CD8-positive, alpha-beta memory T cell (primary cell): ENCODE results near the gene NTF3. TPM values are rescaled to one million over a fixed set of nuclear protein-coding genes. Genes with fewer than 3 reads are reported as not detected.

Experiments used
- CTCF ChIA-PET: fragments of 350-600 bp; sonication (Branson Sonifier 250); formaldehyde crosslinking; loops from one replicate; lab custom pipeline; 2021; ENCODE audit warnings: antibody characterized with exemption; lab: Charles Lee
- POLR2A ChIA-PET: fragments of 350-600 bp; sonication (Branson Sonifier 250); formaldehyde crosslinking; loops from one replicate; lab custom pipeline; 2021; ENCODE audit warnings: antibody characterized with exemption; lab: Charles Lee
- DNase-seq, 5 donors: peaks; one replicate each; pipeline versions ENCODE4 v3.0.0 to v3.0.0-alpha.2; 2020 to 2022; ENCODE audit warnings: mixed read lengths in 1 of 5
- H3K27ac ChIP-seq: one replicate; pipeline ENCODE4 v1.7.0; 2013; ENCODE audit warnings: low read depth, mild to moderate bottlenecking, low read length, moderate library complexity
- H3K27me3 ChIP-seq: 2 replicates; pipeline ENCODE4 v1.7.0; 2013; ENCODE audit warnings: low read length, mild to moderate bottlenecking; ENCODE audit not compliant: insufficient read depth, poor library complexity, severe bottlenecking
- H3K36me3 ChIP-seq: 2 replicates; pipeline ENCODE4 v1.7.0; 2013; ENCODE audit warnings: mild to moderate bottlenecking, low read length, moderate library complexity; ENCODE audit not compliant: insufficient read depth
- H3K4me1 ChIP-seq: 2 replicates; pipeline ENCODE4 v1.7.0; 2013; ENCODE audit warnings: mild to moderate bottlenecking, low read length, moderate library complexity; ENCODE audit not compliant: insufficient read depth
- H3K4me3 ChIP-seq: 2 replicates; pipeline ENCODE4 v1.7.0; 2013; ENCODE audit warnings: mild to moderate bottlenecking, low read length
- H3K9me3 ChIP-seq: 2 replicates; pipeline ENCODE4 v1.7.0; 2013; ENCODE audit warnings: mild to moderate bottlenecking, low read length
- H3K27ac Mint-ChIP-seq, 8 donors: one replicate each; pipeline ENCODE4 v1.8.0; 2020 to 2021; ENCODE audit warnings: mixed read lengths in 8 of 8, mild to moderate bottlenecking in 6 of 8, inconsistent platforms in 3 of 8, moderate library complexity in 3 of 8
- H3K27me3 Mint-ChIP-seq, 2 donors: one replicate each; pipeline ENCODE4 v1.8.0; 2020 to 2021; ENCODE audit warnings: mixed read lengths in 2 of 2, mild to moderate bottlenecking in 1 of 2, moderate library complexity in 1 of 2
- H3K36me3 Mint-ChIP-seq, 3 donors: one replicate each; pipeline ENCODE4 v1.8.0; 2020 to 2021; ENCODE audit warnings: mixed read lengths in 3 of 3, inconsistent platforms in 1 of 3, mild to moderate bottlenecking in 1 of 3
- H3K4me1 Mint-ChIP-seq, 3 donors: one replicate each; pipeline ENCODE4 v1.8.0; 2020 to 2021; ENCODE audit warnings: mixed read lengths in 3 of 3, inconsistent platforms in 1 of 3, mild to moderate bottlenecking in 1 of 3
- H3K4me3 Mint-ChIP-seq, 7 donors: one replicate each; pipeline ENCODE4 v1.8.0; 2020 to 2021; ENCODE audit warnings: mixed read lengths in 7 of 7, mild to moderate bottlenecking in 6 of 7, moderate library complexity in 4 of 7, inconsistent platforms in 2 of 7
- H3K9me3 Mint-ChIP-seq, 5 donors: one replicate each; pipeline ENCODE4 v1.8.0; 2020 to 2022; ENCODE audit warnings: mixed read lengths in 5 of 5, mild to moderate bottlenecking in 3 of 5, moderate library complexity in 2 of 5, inconsistent platforms in 1 of 5
- polyA plus RNA-seq: library from polyadenylated mRNA; unstranded; fragments of 300-500 nt; fragmentation: Illumina TruSeq; gene quantifications from one replicate; pipeline ENCODE4 v1.2.3, GENCODE V29; 2021
- total RNA-seq, 2 experiments: library from RNA; stranded (reverse); gene quantifications; one replicate each; pipeline ENCODE4 v1.2.3, GENCODE V29; 2021

NTF3 gene
- total RNA-seq (not detected), polyA plus RNA-seq (not detected)

- no peaks in the 10 kb centered on the region for H3K4me1 ChIP-seq
- peaks cover 0 to 12% (median 6%) of the 10 kb centered on the region in 3 donors for H3K4me1 Mint-ChIP-seq
- H3K27me3 ChIP-seq: peaks cover 9% of the 10 kb centered on the region
- H3K27ac ChIP-seq: no peak within 1 kb of the TSS
- no peaks in the 10 kb centered on the region for H3K36me3 ChIP-seq
- POLR2A ChIA-PET: no interaction called here
- peak within 1 kb of the TSS in 2 of 7 donors; percentile 39 to 48 for H3K4me3 Mint-ChIP-seq
- H3K9me3 Mint-ChIP-seq: peaks cover 0 to 4% (median 0%) of the 10 kb centered on the region in 5 donors
- DNase-seq: no peak
- H3K36me3 Mint-ChIP-seq: no peaks in the 10 kb centered on the region
- peak within 1 kb of the TSS in 1 of 8 donors; percentile 72 for H3K27ac Mint-ChIP-seq
- CTCF ChIA-PET: no interaction called here
- no peaks in the 10 kb centered on the region for H3K9me3 ChIP-seq
- no peak within 1 kb of the TSS for H3K4me3 ChIP-seq
- peaks cover 39 to 41% of the 10 kb centered on the region in 2 donors for H3K27me3 Mint-ChIP-seq
Measured at GRCh38 chr12:5432011-5432400, at the start of gene NTF3. TSS of gene NTF3 (plus strand) at chr12:5432108. CDS start at chr12:5432325, 217 bp downstream.

GRCh38 chr12:5384015-5384414 lies 47.9 kb upstream of the NTF3 start:
- CTCF ChIA-PET: no interaction called here

GRCh38 chr12:5388581-5389535 lies 43.0 kb upstream of the NTF3 start:
- CTCF ChIA-PET: no interaction called here
- POLR2A ChIA-PET: no interaction called here
- Mint-ChIP-seq H3K4me3 (no peak overlapping the region), H3K27me3 (peaks cover 3% of the 10 kb centered on the region in 2 donors), H3K36me3 (no peaks in the 10 kb centered on the region), H3K9me3 (peaks cover 0 to 2% (median 0%) of the 10 kb centered on the region in 5 donors), H3K27ac (no peak overlapping the region), H3K4me1 (no peaks in the 10 kb centered on the region)
- Histone ChIP-seq H3K36me3 (no peaks in the 10 kb centered on the region), H3K9me3 (no peaks in the 10 kb centered on the region), H3K27ac (no peak overlapping the region), H3K4me3 (no peak overlapping the region), H3K27me3 (no peaks in the 10 kb centered on the region), H3K4me1 (no peaks in the 10 kb centered on the region)
- DNase-seq: no peak

More at GRCh38 chr12:5384015-5384414, 47.9 kb upstream of the NTF3 start:
- H3K36me3 ChIP-seq: no peaks in the 10 kb centered on the region
- H3K27ac Mint-ChIP-seq: no peak overlapping the region
- no peak overlapping the region for H3K4me3 Mint-ChIP-seq
- no peak for DNase-seq
- no peaks in the 10 kb centered on the region for H3K4me1 Mint-ChIP-seq
- H3K4me3 ChIP-seq: no peak overlapping the region
- H3K27me3 ChIP-seq: no peaks in the 10 kb centered on the region
- H3K9me3 ChIP-seq: no peaks in the 10 kb centered on the region
- H3K36me3 Mint-ChIP-seq: no peaks in the 10 kb centered on the region
- POLR2A ChIA-PET: no interaction called here
- peaks cover 0 to 2% of the 10 kb centered on the region in 2 donors for H3K27me3 Mint-ChIP-seq
- no peaks in the 10 kb centered on the region for H3K4me1 ChIP-seq
- peaks cover 0 to 2% (median 0%) of the 10 kb centered on the region in 5 donors for H3K9me3 Mint-ChIP-seq
- no peak overlapping the region for H3K27ac ChIP-seq

- peak overlapping the region in 1 of 7 donors; percentile 19 for H3K4me3 Mint-ChIP-seq
- no peaks in the 10 kb centered on the region for H3K4me1 ChIP-seq
- no peaks in the 10 kb centered on the region for H3K36me3 Mint-ChIP-seq
- H3K27ac Mint-ChIP-seq: no peak overlapping the region
- DNase-seq: no peak
- no peaks in the 10 kb centered on the region for H3K27me3 ChIP-seq
- H3K36me3 ChIP-seq: no peaks in the 10 kb centered on the region
- POLR2A ChIA-PET: no interaction called here
- CTCF ChIA-PET: no interaction called here
- peaks cover 3% of the 10 kb centered on the region in 2 donors for H3K27me3 Mint-ChIP-seq
- no peak overlapping the region for H3K27ac ChIP-seq
- H3K9me3 Mint-ChIP-seq: peaks cover 0 to 2% (median 0%) of the 10 kb centered on the region in 5 donors
- no peak overlapping the region for H3K4me3 ChIP-seq
- H3K4me1 Mint-ChIP-seq: no peaks in the 10 kb centered on the region
- no peaks in the 10 kb centered on the region for H3K9me3 ChIP-seq
Measured at GRCh38 chr12:5390174-5390799, 41.6 kb upstream of the NTF3 start.

GRCh38 chr12:5391653-5392052 lies 40.3 kb upstream of the NTF3 start:
- DNase-seq: no peak
- no peaks in the 10 kb centered on the region for H3K36me3 ChIP-seq
- ChIA-PET POLR2A (no interaction called here), CTCF (no interaction called here)
- H3K27ac ChIP-seq: no peak overlapping the region
- no peaks in the 10 kb centered on the region for H3K4me1 ChIP-seq
- no peaks in the 10 kb centered on the region for H3K9me3 ChIP-seq
- H3K4me3 ChIP-seq: no peak overlapping the region
- peaks cover 3% of the 10 kb centered on the region in 2 donors for H3K27me3 Mint-ChIP-seq
- H3K27me3 ChIP-seq: no peaks in the 10 kb centered on the region
- no peak overlapping the region for H3K27ac Mint-ChIP-seq
- H3K4me3 Mint-ChIP-seq: no peak overlapping the region
- peaks cover 0 to 2% (median 0%) of the 10 kb centered on the region in 5 donors for H3K9me3 Mint-ChIP-seq
- no peaks in the 10 kb centered on the region for H3K36me3 Mint-ChIP-seq
- H3K4me1 Mint-ChIP-seq: no peaks in the 10 kb centered on the region

- Mint-ChIP-seq H3K4me1 (no peaks in the 10 kb centered on the region), H3K9me3 (peaks cover 0 to 2% (median 0%) of the 10 kb centered on the region in 5 donors), H3K27ac (no peak overlapping the region), H3K36me3 (no peaks in the 10 kb centered on the region), H3K27me3 (peaks cover 3% of the 10 kb centered on the region in 2 donors), H3K4me3 (no peak overlapping the region)
- Histone ChIP-seq H3K4me3 (no peak overlapping the region), H3K4me1 (no peaks in the 10 kb centered on the region), H3K27ac (no peak overlapping the region), H3K9me3 (no peaks in the 10 kb centered on the region), H3K27me3 (no peaks in the 10 kb centered on the region), H3K36me3 (no peaks in the 10 kb centered on the region)
- ChIA-PET POLR2A (no interaction called here), CTCF (no interaction called here)
- DNase-seq: no peak
Measured at GRCh38 chr12:5392961-5393360, 38.9 kb upstream of the NTF3 start.

- Histone ChIP-seq H3K4me1 (no peaks in the 10 kb centered on the region), H3K4me3 (no peak overlapping the region), H3K36me3 (no peaks in the 10 kb centered on the region), H3K9me3 (no peaks in the 10 kb centered on the region), H3K27me3 (no peaks in the 10 kb centered on the region), H3K27ac (no peak overlapping the region)
- no peak overlapping the region for H3K4me3 Mint-ChIP-seq
- no peak for DNase-seq
- H3K27ac Mint-ChIP-seq: no peak overlapping the region
- H3K4me1 Mint-ChIP-seq: no peaks in the 10 kb centered on the region
- peaks cover 0 to 2% (median 0%) of the 10 kb centered on the region in 5 donors for H3K9me3 Mint-ChIP-seq
- no peaks in the 10 kb centered on the region for H3K36me3 Mint-ChIP-seq
- peaks cover 3 to 10% of the 10 kb centered on the region in 2 donors for H3K27me3 Mint-ChIP-seq
- POLR2A ChIA-PET: no interaction called here
- CTCF ChIA-PET: no interaction called here
Measured at GRCh38 chr12:5395443-5396271, 36.3 kb upstream of the NTF3 start.
